GM21360 (cell line): ENCODE measurements around the gene SPDYE5.
A peak's percentile ranks its signal among the peaks of the same experiment; 100 is the strongest.
"Not testable (repeated sequence)": the region's sequence is repeated elsewhere in the genome, so short reads cannot be mapped to it uniquely, and the experiment has no call there.

Experiments used
- ATAC-seq: cut with Tn5 transposase; IDR thresholded peaks from one replicate; pipeline ENCODE4 v1.9.1; 2021; ENCODE audit warnings: mild to moderate bottlenecking, moderate library complexity; ENCODE audit not compliant: unreplicated experiment

SPDYE5 gene, protein sequence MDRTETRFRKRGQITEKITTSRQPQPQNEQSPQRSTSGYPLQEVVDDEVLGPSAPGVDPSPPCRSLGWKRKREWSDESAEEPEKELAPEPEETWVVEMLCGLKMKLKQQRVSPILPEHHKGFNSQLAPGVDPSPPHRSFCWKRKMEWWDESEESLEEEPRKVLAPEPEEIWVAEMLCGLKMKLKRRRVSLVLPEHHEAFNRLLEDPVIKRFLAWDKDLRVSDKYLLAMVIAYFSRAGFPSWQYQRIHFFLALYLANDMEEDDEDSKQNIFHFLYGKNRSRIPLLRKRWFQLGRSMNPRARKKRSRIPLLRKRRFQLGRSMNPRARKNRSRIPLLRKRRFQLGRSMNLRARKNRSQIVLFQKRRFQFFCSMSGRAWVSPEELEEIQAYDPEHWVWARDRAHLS

DNA sequence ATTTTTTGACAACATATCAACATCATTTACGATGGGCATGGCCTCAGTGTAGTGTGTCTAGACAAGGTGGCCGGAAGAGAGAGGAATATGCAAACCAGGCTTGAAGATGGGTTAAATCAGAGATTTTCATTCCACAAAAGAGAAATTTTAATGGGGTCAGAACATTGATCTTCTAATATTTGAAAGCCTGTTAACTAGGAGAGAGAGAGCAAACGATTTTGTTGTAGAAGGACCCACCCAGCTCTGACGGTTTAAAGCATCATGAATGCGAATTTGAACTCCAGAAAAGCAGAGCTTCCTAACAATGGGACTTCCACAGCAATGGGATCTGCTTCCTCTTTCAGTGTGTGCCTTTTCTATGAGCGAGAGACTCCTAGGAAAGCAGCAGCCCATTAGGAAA, at the start of gene SPDYE5:
Gene SPDYE5 (plus strand): TSS at position 301 of the 400 bp plus-strand sequence. CDS start 1,728 bp downstream, outside the sequence.
- ATAC-seq = not testable (repeated sequence)

DNA sequence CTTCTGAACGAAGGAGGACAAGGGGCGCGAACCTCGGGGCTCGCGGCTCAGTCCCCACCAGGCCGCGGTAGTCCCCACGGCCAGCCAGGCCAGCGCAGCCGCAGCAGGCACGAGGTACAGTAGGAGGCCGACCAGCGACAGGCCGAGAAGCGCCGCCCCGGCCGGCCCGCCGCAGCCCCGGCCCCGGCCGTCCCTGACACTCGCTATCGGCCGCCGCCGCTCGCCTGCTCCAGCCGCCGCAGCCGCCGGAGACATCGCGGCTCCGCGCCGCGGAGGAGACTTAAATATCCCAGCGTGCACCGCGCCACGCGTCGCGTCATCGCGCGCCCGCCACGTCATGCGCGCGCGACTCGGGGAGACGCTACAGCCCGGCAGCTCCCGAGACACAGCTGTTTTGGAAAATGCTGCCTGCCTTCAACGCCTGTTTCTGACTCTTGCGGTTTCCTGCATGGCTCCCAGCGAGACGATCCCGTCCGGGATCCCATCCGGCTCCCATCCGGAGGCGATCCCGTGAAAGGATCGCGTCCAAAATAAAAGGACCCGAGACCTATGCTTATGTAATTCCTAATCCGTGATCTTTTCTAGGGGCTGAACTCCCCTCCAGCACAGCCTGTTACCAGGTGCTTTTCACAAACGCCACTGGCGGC, 49.5 kb upstream of the SPDYE5 start:
- ATAC-seq = peak; percentile 73

DNA sequence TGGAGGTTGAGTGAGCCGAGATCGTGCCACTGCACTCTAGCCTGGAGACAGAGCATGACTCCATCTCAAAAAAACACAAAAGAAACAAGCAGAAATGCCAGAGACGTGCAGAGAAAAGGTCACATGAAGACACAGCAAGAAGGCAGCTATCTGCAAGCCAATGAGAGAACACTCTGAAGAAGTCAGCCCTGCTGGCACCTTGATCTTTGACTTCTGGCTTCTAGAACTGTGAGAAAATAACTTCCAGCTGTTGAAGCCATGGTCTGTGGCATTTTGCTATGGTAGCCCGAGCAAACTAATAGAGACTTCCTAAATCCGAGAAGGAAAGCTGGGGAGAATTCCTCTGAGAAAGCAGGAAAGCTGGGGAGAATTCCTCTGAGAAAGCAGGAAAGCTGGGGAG, 42.2 kb upstream of the SPDYE5 start:
- ATAC-seq = not testable (repeated sequence)

DNA sequence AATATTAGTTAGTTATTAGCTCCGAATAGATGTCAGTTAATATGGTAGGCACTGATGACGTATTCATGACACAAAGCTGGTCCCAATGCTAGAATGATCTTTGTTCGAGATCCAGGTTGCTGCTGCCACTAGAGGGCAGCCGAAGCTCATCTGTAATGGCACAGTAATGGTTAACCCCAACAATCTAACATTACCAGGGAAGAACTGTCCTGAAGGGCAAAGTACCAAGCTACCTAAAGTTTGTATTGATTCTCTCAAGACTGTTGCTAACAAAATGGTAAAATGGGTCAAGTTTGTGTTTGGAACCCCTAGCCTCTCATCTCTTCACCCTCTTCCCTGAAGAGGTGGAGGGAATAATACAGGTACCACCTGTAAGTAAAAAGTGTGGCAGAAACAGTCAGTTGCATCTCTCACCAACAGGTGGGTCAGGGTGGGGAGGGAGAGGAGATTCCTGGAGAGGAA, 39.6 kb upstream of the SPDYE5 start:
- peak; percentile 82 for ATAC-seq

DNA sequence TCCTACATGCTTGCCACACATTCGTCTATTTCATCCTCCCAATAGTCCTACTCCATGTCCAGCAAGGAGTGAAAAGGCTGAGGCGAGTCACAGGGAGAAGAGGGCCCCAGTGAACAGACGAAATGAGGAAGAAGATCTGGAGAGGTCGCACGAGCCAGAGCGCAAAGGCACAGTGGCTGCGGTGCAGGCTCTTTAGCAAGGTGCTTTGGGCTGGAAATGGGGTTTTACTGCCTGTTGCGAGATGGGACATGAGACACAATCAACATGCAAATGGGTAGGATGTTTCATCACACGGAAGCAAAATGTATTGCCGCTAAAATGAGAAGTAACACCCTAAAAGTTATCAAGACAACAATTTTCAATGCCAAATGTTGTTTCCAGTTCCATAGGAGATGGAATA, 35.7 kb upstream of the SPDYE5 start:
- ATAC-seq = not testable (repeated sequence)

DNA sequence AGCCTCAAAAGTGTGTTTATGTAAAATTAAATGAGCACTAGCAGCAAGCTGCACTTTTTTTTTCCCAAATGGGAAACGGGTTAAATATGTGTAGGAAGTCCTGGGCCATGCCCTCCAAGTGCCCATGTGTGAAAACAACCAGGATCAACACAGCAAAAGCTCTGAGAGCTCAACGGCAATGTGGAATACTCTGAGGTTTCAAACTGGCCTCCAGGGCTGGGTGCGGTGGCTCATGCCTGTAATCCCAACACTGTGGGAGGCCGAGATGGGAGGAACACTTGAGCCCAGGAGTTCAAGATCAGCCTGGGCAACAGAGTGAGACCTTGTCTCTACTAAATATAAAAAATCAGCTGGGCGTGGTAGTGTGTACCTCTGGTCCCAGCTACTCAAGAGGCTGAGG, 34.1 kb upstream of the SPDYE5 start:
- ATAC-seq = not testable (repeated sequence)

DNA sequence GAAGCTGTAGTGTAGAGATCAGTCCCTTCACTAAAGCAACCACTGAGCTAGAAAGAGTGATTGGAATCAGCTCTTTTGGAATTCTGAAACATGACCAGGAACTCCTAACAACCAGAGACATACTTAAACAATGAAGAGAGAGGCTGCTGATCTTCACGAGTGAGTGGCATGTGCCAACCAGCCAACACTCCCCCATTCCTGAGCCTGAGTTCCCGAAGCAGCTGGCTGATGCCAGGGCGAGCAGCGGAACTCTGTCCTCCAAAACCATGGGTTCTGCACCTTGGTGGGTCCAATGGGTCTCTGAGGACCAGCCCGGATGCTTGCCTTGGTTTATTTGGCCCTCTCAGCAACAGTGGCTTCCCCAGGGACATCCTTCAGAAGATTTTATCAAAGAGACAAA, 31.6 kb upstream of the SPDYE5 start:
- ATAC-seq = not testable (repeated sequence)

DNA sequence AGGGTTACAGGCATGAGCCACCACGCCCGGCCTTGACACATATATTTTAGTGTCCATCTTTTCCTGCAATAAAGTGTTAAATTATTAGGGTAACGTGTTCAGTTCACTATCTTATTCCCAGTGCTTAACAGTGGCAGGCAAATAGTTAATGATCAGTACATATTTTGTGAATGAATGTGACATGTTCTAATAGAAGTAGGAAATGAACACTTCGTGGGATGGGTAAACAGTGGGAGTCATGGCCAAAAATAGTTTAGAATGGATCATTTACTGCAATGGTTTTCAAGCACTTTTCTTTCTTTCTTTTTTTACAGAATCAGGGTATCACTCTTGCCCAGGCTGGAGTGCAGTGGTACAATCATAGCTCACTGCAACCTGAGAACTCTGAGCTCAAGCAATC, 22.0 kb upstream of the SPDYE5 start:
- ATAC-seq = not testable (repeated sequence)

DNA sequence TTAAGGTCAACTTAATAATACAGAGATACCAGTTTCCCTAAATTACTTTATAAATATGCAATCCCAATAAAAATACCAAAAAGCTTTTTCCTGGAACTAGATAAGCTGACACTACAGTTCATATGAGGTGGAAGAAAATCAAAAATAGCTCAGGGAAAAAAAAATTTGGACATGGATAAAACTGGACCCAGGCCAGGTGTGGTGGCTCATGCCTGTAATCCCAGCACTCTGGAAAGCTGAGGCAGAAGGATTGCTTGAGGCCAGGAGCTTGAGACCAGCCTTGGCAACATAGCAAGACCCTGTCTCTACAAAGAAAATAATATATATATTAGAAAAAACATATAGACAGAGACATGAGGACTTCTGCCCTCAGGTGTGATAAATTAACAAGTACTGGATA, 14.7 kb upstream of the SPDYE5 start:
- ATAC-seq = not testable (repeated sequence)

DNA sequence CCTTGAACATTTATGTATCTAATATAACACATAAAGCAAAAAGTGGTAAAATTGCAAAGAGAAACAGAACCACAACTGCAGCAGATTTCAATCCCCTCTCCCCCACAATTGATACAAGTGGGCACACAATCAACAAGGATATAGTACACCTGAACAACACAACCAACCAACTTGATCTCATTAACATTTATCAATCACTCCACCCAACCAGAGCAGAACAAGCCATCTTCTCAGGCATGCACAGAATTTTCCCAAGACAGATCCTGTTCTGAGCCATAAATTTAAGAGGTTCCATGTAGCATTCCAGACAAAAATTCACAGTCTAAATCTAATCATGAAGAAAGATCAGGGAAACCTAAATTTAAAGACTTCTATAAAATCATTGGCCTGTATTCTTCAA, 11.8 kb upstream of the SPDYE5 start:
- ATAC-seq = not testable (repeated sequence)

DNA sequence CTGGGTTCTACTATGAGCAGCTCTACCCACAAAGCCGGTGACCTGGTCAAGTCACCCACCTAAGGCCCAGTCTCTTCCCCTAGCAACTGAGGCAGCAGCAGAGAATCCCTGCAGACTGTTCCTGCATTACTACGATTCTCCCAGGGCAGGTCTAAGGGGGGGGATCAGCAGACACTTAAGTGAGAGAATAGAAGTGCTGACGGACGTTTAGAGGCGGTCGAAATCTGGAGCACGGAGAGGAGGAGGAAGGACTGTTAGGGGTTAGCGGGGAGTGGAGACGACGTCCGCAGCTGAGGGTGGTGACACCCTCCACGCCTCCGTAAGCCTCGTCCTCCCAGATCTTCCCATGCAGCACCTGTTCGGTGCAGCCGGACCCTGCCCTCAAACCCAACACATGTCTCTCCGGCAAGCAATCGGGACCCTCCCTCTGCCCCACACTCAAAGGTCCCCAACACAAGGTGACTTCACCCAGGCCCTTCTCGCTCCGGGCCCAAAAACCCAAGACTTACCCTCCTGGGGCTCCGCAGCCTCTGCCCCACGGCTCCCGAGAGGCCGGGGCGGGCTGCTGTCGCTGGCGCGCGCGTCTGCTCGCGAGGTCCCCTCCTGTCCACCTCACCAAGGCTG, 6.7 kb upstream of the SPDYE5 start:
- ATAC-seq = peak; percentile 9

DNA sequence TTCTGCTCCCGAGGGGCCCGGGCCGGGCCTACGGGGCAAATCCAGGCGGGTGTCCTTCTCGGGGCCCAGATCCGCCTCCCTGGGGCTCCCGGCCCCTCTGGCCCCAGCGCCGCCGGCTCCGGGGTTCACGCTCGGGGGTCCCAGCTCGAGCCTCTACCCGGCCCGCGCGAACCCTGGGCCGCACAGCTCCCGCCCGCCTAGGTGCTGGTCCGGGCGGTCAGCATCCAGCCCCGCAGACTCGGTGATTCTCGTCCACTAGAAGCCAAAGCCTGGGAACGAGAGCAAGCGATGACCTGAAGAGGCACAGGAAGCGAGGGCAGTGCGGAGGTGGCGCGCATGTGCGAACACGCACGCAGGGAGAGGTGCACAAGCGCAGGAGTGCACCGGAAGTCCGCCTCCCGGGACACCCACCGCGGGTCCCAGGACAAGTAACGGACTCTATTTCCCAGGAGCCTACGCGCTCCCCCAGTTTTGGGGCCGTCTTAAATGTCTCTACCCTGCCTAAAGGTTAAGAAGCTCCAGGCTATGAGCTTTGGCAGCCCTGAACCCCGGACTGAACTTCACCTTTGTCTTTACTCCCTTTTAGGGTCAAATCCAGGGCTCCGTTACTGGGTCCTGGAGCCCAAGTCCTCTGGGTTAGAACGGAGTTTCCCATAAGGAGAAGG, 6.0 kb upstream of the SPDYE5 start, which contains the start of gene POM121C:
Gene POM121C (minus strand): TSS at position 321 of the 665 bp plus-strand sequence. CDS start 44,803 bp downstream, outside the sequence.
- ATAC-seq = peak; percentile 95

DNA sequence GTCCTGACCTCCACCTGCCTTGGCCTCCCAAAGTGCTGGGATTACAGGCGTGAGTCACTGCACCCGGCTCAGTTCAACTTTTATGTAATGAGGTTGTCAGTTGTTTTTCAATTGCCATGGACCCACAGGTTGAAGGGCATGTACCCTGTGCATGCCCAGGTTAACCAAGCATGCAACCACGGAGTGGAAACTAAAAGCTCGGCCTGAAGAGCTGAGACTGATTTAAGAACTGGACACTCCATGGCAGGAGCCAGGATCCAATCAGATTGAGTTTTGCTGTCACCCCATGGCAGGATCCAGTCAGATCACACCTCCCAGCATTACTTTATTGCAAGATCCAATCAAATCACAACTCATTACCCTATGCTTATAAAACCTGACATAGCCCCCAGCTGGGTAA, 16.9 kb downstream of the SPDYE5 start:
- not testable (repeated sequence) for ATAC-seq

DNA sequence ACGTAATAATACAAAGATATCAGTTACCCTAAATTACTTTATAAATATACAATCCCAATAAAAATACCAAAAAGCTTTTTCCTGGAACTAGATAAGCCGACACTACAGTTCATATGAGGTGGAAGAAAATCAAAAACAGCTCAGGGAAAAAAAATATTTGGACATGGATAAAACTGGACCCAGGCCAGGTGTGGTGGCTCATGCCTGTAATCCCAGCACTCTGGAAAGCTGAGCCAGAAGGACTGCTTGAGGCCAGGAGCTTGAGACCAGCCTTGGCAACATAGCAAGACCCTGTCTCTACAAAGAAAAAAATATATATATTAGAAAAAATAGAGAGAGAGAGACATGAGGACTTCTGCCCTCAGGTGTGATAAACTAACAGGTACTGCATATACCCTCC, 26.7 kb downstream of the SPDYE5 start:
- not testable (repeated sequence) for ATAC-seq

DNA sequence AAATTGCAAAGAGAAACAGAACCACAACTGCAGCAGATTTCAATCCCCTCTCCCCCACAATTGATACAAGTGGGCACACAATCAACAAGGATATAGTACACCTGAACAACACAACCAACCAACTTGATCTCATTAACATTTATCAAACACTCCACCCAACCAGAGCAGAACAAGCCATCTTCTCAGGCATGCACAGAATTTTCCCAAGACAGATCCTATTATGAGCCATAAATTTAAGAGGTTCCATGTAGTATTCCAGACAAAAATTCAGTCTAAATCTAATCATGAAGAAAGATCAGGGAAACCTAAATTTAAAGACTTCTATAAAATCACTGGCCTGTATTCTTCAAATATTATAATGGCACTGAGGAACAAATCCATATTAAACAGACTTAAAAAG, 29.6 kb downstream of the SPDYE5 start:
- not testable (repeated sequence) for ATAC-seq

DNA sequence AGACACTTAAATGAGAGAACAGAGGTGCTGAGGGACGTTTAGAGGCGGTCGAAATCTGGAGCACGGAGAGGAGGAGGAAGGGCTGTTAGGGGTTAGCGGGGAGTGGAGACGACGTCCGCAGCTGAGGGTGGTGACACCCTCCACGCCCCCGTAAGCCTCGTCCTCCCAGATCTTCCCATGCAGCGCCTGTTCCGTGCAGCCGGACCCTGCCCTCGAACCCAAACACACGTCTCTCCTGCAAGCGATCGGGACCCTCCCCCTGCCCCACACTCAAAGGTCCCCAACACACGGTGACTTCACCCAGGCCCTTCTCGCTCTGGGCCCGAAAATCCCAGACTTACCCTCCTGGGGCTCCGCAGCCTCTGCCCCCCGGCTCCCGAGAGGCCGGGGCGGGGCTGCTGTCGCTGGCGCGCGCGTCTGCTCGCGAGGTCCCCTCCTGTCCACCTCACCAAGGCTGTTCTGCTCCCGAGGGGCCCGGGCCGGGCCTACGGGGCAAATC, 35.2 kb downstream of the SPDYE5 start:
- not testable (repeated sequence) for ATAC-seq

DNA sequence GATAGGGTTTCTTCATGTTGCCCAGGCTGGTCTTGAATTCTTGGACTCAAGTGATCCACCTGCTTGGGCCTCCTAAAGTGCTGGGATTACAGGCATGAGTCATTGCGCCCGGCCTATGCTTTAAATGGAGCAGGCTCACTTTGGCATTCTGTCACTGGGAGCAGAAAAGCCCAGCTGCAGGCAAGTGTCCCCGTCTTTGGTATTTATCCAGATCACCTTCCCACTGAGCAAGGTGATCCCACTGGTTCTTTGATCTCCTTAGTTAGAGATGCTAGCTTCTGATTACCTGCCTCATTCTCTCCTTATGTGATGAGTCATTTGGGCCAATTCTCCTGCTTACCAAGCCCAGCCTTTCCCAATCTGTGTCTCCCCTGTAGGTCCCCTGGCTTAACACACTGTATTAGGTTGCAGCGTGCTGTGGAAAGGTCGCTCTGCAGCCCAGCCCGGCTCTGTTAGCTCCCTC, 39.3 kb downstream of the SPDYE5 start:
- ATAC-seq = no peak

DNA sequence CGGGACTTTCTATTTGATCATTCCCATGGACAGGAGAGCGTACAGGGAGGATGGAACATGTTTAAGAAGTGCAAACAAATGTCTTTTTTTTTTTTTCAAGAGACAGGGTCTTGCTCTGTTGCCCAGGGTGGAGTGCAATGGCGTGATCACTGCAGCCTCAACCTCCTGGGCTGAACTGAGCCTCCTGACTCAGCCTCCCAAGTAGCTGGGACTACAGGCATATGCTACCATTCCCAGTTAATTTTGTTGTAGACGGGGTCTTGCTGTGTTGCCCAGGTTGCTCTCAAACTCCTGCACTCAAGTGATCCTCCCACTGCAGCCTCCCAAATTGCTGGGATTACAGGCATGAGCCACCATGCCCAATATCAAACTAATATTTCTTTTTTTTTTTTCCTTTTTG, 40.5 kb downstream of the SPDYE5 start:
- no peak for ATAC-seq

DNA sequence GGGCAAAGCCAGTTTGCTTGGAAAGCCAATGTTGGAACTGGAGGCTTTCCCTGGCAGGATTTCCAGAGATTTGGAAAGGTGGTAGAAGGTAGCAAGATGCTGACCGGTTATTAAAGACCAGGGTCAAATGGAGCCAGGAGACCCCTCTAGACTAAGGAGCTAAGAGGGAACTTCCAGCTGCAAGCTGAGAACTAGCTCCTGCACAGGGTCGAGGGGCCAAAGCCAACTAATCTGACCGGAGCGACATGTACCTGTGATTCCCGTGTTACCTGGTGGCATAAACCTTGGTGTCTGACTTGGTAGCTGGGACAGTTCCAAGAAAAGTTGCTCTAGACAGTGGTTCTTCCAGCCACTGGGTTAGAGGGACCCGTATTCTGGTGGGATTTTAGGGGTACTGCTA, 41.8 kb downstream of the SPDYE5 start:
- ATAC-seq = no peak

DNA sequence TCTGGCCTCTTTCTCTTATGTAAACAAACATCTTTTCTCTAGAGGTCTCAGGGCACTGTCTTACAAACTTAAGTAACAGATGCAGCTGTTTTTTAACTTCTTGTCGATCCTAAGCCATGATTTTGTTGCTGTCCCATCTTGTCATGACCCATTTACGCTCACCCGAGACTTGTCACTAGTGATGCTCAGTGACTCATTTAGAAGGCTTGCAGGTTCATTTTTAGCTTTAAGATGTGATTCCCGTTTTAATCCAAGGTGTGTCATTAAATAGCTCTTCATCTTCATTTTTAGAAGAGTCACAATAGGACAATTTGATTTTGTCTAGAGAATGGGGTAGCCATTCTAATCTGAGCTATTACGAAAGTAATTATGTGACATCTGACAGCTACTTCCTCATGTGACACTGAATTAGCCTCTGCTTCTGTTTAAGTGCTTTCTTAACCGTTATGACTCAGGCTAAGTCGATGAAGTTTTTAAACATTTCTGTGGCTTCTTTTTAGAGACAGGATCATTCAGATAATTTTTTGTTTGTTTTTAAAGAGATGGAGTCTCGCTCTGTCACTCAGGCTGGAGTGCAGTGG, 42.7 kb downstream of the SPDYE5 start:
- ATAC-seq = peak; percentile 67
